HK-2 (cell line): ENCODE data around the gene GDI2.
"Not testable (repeated sequence)": the region's sequence is repeated elsewhere in the genome, so short reads cannot be mapped to it uniquely, and the experiment has no call there.

Experiments used
- DNase-seq: peaks from one replicate; pipeline ENCODE4 v3.0.0-alpha.2; 2018; ENCODE audit not compliant: unreplicated experiment

The GDI2 gene

DNA sequence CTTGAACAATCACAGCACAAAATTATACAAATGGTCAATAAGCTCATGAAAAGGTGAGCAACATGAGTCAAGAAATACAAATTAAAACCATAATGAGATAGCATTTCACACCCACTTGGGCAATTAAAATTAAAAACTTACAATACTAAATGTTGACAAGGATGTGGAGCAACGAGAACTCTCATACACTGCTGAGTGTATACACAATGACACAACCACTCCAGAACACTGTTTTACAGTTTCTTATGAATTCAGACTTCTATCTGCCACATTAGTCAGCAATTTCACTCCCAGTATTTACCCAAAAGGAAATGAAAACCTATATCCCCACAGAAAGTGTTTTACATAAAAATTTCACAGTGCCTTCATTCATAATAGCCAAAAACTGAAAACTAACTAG lies 31.1 kb downstream of the GDI2 start:
- DNase-seq = no peak

DNA sequence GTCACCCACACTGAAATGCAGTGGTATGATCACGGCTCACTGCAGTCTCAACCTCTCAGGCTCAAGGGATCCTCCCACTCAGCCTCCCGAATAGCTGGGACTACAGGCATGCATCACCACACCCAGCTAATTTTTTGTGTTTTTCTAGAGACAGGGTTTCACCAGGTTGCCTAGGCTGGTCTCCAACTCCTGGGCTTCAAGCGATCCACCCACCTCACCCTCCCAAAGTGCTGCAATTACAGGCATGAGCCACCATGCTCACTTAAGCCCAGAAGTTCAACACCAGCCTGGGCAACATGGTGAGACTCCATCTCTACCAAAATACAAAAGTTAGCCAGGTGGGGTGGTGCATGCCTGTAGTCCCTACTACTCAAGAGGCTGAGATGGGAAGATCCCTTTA lies 33.5 kb downstream of the GDI2 start:
- DNase-seq = no peak

- not testable (repeated sequence) for DNase-seq
Observed at GRCh38 chr10:5777758-5778157, 35.5 kb downstream of the GDI2 start.

- no peak for DNase-seq
Observed at GRCh38 chr10:5776881-5777197, 36.4 kb downstream of the GDI2 start.

DNA sequence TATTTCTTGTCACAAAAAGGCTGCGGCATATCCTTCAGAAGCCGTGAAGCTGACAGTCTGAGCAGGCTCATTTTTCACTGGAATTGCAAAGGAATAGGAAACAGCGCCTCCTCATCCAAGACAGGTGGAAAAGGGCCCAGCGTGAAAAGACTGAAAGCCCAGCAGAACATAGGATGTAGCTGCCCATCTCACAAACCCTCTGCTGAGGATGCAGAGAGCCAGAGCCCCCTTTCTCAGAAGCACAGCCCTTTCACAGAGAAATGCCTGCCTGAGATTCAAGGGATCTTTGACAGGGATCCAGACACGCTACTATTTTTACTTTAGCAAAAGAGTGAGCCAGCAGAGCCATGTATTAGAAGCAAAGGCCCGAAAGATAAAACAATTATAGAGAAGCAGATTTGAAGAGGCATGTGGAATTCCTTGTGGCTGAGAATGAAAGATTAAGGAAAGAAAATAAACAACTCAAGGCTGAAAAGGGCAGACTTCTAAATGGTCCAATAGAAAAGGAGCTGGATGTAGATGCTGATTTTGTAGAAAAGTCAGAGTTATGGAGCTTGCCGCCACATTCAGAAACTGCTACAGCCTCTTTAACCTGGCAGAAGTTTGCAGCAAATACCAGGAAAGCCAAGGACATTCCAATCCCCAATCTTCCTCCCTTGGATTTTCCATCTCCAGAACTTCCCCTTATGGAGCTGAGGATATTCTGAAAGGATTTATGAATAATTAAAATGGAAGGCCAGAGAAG lies 36.9 kb downstream of the GDI2 start:
- DNase-seq = no peak

- no peak for DNase-seq
Observed at GRCh38 chr10:5775685-5776084, 37.5 kb downstream of the GDI2 start.

DNA sequence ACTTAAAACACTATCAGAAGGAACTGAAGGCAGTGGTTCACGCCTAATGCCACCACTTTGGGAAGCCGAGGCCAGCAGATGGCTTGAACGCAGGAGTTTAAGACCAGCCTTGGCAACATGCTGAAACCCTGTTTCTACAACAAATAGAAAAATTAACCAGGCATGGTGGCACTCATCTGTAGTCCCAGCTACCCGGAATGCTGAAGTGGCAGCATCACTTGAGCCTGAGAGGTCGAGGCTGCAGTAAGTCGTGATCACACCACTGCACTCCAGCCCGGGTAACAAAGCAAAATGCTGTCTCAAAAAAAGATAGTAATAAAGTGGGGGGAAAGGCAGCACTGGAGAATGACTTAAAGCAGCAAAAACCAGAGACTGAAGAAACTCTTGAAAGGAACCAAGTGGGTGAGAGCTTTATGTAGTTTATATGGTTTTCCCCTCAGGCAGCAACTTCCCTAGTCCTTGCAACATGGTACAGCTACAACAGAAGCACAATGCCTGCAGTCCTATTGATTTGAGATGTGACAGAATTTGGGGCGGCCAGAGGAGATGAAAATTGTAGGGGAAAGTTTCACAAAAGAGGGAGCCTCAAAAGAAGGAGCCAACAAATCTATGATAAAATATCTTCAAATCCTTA lies 38.1 kb downstream of the GDI2 start:
- no peak for DNase-seq

DNA sequence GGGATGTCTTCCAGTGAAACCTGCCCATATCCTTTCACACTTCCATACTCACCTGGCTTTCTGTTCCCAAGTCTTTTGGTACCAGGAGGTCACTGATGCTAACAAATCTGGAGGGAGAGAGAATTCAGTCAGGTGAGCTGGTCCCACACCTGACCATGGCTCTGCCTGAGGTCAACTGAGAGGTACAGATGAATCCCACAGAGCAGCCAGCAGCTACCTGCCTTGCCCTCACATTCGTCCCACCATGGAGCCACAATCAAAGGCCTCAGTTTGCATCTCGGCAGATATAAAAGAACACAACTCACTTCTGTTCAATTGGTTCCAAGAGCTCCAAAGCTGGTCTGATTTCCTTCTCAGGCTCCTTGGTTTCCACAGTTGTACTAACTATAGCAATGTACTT lies 47.0 kb downstream of the GDI2 start:
- no peak for DNase-seq

DNA sequence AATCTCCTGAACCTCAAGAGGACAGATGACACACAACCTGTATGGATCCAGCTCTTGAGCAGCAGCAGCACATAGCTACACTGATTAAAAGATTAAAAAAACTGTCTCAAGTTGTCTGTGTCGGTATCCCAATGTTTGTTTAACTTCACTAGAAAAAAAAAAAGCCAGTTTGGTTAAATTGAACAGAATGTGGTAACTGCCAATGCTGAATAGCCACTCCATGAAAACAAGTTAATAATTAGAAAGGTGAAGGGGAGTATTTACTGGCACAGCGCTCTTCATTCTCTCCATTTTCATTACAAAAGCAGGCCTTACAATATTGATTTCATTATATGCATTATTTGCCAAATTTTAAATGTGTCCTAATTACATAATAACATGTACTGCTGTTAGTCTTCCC lies 47.6 kb downstream of the GDI2 start:
- no peak for DNase-seq

DNA sequence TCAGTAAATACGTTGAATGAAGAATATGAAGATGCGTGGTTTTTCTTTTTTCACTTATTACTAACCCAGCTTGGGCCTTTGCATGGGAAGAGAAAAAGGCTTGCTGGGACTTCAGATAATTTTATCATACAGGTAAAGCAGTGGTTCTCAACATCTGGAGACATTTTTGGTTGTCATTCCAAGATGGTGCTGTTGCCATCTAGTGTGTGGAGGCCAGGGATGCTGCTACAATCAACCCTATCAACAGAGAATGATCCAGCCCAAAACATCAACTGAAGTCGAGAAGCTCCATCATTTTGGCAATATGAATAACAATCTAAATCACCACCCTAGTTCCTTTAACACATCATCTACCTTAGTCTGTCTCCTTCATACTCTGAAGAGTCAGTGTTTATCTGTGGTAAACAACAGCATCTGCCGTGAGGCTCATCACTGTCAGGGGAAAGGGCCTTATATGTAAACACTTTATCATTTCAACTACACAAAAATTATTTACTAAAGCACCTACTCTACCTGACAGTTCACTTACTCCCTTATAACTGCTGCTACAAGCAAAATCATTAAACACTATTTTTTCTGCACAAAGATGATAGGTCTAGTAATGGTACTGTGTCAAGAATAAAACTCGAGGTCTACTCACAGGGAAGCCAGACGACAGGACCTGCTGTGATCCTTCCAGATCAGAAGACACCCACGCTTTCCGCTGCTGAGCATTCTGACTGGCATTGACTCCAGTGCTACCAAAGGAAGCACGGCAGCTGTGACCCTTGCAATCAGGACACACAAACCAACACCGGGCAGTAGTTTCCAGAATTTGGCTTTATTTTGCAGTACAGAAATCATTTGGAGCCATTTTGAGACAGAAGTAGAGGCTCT lies 48.6 kb downstream of the GDI2 start:
- no peak for DNase-seq

- no peak for DNase-seq
Observed at GRCh38 chr10:5762531-5762930, 50.7 kb downstream of the GDI2 start.

- DNase-seq = no peak
Observed at GRCh38 chr10:5761220-5761619, 52.0 kb downstream of the GDI2 start.

GRCh38 chr10:5760515-5760914 lies 52.7 kb downstream of the GDI2 start:
- no peak for DNase-seq

DNA sequence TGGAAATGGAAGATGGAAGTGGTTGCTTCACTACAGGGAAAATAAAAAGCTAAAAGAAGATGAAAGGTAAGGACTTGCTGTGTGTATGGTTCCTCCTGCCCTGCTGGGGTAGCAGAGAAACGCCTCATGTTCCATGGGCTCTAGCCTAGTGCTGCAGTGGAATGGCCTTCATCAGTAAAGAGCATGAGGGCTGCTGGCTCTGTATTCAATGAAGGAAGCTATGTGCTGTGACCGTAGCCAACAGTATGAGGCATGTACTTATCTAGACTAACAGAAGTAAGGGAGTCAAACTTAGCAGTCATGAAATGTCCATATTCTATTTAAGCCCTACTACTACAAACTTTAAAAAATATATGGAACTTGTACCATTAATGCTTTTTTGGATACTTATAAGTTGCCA lies 54.3 kb downstream of the GDI2 start:
- no peak for DNase-seq

- DNase-seq = no peak
Observed at GRCh38 chr10:5757766-5758517, 55.3 kb downstream of the GDI2 start.

DNA sequence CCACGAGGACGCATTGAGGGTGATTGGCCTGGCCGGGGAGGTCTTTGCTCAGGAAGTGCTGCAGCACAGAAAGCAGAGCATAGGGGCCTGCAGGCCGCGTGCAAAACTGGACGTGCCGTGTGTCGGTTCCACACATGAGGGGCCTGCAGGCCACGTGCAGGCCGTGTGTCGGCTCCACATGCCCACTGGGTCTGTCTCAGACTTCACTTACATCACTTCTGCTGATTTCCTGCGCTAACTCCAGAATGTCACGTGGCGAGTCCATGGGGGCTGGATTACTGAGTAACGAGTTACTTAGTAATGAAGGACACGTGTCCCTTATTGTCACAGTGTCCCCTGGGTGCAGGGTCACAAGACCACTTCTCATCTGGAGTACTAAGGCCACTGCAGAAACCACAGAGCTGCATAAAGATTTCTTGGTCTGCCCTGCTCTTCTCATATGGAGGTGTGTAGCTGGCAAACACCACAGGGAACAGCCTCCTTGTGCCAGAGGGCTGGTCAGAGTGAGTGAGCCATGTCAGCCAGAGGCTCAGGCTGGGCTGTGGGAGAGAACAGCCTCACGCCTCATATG lies 60.8 kb downstream of the GDI2 start:
- no peak for DNase-seq

GRCh38 chr10:5751601-5752253 lies 61.5 kb downstream of the GDI2 start:
- DNase-seq = no peak

GRCh38 chr10:5748394-5748803 lies 64.8 kb downstream of the GDI2 start:
- DNase-seq = no peak

- no peak for DNase-seq
Observed at GRCh38 chr10:5746197-5746596, 67.0 kb downstream of the GDI2 start.

DNA sequence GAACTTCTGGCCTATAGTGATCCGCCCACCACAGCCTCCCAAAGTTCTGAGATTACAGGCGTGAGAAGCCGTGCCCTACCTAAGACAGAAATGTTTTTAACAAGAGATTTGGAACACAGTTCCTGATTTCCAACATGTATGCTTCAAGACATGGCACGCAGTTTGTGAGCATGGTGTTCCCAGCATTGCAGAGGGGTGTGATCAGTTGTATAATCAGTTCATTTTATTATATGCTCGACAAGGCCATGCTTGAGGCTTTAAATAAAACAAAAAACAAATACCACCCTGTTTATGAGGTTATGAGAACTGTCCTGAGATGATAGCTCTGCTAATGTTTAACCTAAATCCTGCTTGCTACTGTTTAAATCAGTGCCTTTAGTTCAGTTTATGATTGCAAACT lies 68.4 kb downstream of the GDI2 start:
- DNase-seq = no peak

DNA sequence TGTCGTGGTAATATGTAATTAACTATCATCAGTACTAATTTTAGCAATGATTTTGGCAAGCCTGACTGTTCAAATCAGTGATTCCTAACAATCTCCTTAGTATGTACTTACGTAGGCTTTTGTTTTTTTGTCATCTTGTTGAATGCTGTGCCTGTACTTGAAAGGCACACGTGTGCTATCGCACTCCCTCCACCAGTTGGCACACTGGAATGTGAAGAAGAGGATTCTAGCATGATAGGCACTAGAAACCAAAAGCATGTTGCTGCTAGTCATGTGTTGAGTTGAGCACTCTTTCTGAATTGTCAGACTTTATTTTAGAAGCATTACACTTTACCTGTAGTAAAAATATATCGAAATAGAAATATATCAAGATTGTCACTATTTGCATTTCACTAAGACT lies 69.5 kb downstream of the GDI2 start:
- DNase-seq = no peak
